Panc1 (cell line): ENCODE data around the gene NOL9. TPM values are rescaled to one million over a fixed set of nuclear protein-coding genes. Genes with fewer than 3 reads are reported as not detected.

Experiments used
- ATAC-seq: fragments of 200-7000 bp; cut with Tn5 transposase; 2 replicates; pipeline ENCODE4 v1.9.1; 2020; ENCODE audit warnings: mild to moderate bottlenecking, moderate library complexity
- BruUV-seq: library from RNA; stranded (reverse); fragments of 400-500 nt; replicated peaks from 2 replicates; lab custom pipeline; 2021; lab: Mats Ljungman, UMichigan
- CTCF ChIA-PET: fragments of 300-600 bp; sonication (Branson Sonifier 250); formaldehyde crosslinking; loops from one replicate; lab custom pipeline; 2022; ENCODE audit warnings: antibody characterized with exemption; lab: Charles Lee
- POLR2A ChIA-PET: fragments of 300-600 bp; sonication (Branson Sonifier 250); formaldehyde crosslinking; loops from one replicate; lab custom pipeline; 2022; ENCODE audit warnings: antibody characterized with exemption; lab: Charles Lee
- DNase-seq: peaks from one replicate; pipeline ENCODE4 v3.0.0-alpha.2; 2010; ENCODE audit warnings: low read depth, low spot score
- H3K27ac ChIP-seq: 2 replicates; pipeline ENCODE4 v1.5.1; 2011; ENCODE audit warnings: mild to moderate bottlenecking, low read length, inconsistent platforms
- H3K27me3 ChIP-seq: fragments of 200-500 bp; sonication (Bioruptor generic); 2 replicates; pipeline ENCODE4 v1.6.0; 2014; ENCODE audit warnings: low read length, inconsistent platforms; ENCODE audit not compliant: control insufficient read depth, insufficient read depth
- H3K36me3 ChIP-seq: fragments of 200-500 bp; sonication (Bioruptor generic); 2 replicates; pipeline ENCODE4 v1.5.1; 2014; ENCODE audit warnings: inconsistent platforms, mild to moderate bottlenecking, low read length, moderate library complexity; ENCODE audit not compliant: control insufficient read depth, insufficient read depth
- H3K4me1 ChIP-seq: 2 replicates; pipeline ENCODE4 v1.5.1; 2011; ENCODE audit warnings: inconsistent platforms, mild to moderate bottlenecking, low read length, moderate library complexity; ENCODE audit not compliant: control insufficient read depth, insufficient read depth
- H3K4me3 ChIP-seq, 2 experiments: 2 replicates each; pipeline ENCODE4 v1.5.1; 2011 to 2012; ENCODE audit warnings: low read depth in 2 of 2, low read length in 2 of 2, mild to moderate bottlenecking in 2 of 2, inconsistent platforms in 1 of 2, moderate library complexity in 1 of 2
- H3K9me3 ChIP-seq: fragments of 200-500 bp; sonication (Bioruptor generic); 2 replicates; pipeline ENCODE4 v1.5.1; 2014; ENCODE audit warnings: low read depth, mild to moderate bottlenecking, inconsistent platforms, low read length, moderate library complexity; ENCODE audit not compliant: control insufficient read depth, insufficient read depth
- POLR2AphosphoS5 ChIP-seq: IDR thresholded peaks from 2 replicates; pipeline ENCODE4 v1.6.1; 2012; ENCODE audit warnings: mild to moderate bottlenecking, low read depth, low read length, moderate library complexity
- SIN3A ChIP-seq: IDR thresholded peaks from 2 replicates; pipeline ENCODE4 v1.6.1; 2012; ENCODE audit warnings: low read depth, mild to moderate bottlenecking, low read length, moderate library complexity, borderline replicate concordance; ENCODE audit not compliant: insufficient read depth
- TCF7L2 ChIP-seq: IDR thresholded peaks from 2 replicates; pipeline ENCODE4 v1.6.1; 2011; ENCODE audit warnings: mild to moderate bottlenecking, low read depth, low read length, inconsistent platforms
- in situ Hi-C: cut with HindIII; loops from 2 replicates; pipeline ENCODE4 v1.10.0; 2016; ENCODE audit warnings: low sequenced_read_pairs, low pct_unique_long_range_greater_than_20kb
- intact Hi-C: fragments of 100-400 bp; cut with micrococcal nuclease; formaldehyde crosslinking; loops from one replicate; pipeline ENCODE4 v1.10.0; 2022; ENCODE audit not compliant: unreplicated experiment
- total RNA-seq: library from RNA; stranded (reverse); gene quantifications from one replicate; pipeline ENCODE4 v1.2.1, GENCODE V29; 2021; ENCODE audit not compliant: unreplicated experiment
- TF ChIP-seq, protein P1 (sequence below): fragments of 450-650 bp; IDR thresholded peaks from 2 replicates; pipeline ENCODE4 v1.5.1; 2017; ENCODE audit warnings: mild to moderate bottlenecking
- TF ChIP-seq, protein P2 (sequence below), 2 experiments: IDR thresholded peaks; 2 replicates each; pipeline ENCODE4 v1.6.1; 2011 to 2012; ENCODE audit warnings: low read depth in 2 of 2, control low read depth in 1 of 2, low read length in 1 of 2, mild to moderate bottlenecking in 1 of 2, moderate library complexity in 1 of 2; ENCODE audit not compliant: insufficient read depth in 1 of 2

Gene NOL9
- total RNA-seq, 1 experiment from 2014 or later = 46.4 TPM

DNA sequence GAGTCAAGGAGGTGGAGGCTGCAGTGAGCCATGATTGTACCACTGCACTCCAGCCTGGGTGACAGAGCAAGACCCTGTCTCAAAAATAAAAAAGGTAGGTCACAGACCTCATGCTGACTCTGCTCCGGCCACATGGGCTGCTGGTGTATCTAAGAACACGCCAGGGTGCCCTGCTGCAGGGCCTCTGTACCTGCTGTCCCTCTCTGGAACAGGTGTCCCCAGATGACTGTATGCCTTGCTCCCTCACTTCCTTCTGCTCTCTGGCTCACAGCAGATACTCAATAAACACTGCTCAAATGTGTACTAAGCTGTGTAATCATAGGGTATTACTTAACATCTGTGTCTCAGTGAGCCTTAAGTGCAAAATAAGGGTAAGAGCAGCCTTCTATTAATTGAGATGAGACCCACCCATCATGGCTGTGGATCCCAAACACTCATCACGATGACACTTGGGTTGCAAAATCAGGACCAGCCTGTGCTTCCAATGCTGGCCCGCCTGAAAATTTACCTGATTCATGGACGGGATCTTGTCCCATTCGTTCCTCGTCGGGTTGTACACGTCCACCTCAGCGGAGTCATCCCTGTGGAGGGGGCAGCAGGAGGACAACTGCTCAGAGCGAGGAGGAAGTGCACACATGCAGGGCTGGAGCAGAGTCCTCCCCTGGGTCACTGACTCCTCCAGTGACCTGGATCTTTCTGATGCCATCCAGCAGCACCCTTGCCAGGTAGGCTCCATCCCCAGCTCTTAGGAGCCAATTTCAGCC is 40.8 kb upstream of the NOL9 start:
- Histone ChIP-seq H3K4me3 (no peak overlapping the region), H3K27ac (no peak overlapping the region), H3K4me1 (peaks cover 12% of the 10 kb centered on the region), H3K9me3 (no peaks in the 10 kb centered on the region), H3K27me3 (no peaks in the 10 kb centered on the region), H3K36me3 (peaks cover 2% of the 10 kb centered on the region; the same call in 1 of the 2 replicates)
- ChIA-PET POLR2A (no interaction called here), CTCF (no interaction called here)
- TF ChIP-seq SIN3A (no peak), POLR2AphosphoS5 (no peak), TCF7L2 (no peak)
- TF ChIP-seq, protein P1, sequence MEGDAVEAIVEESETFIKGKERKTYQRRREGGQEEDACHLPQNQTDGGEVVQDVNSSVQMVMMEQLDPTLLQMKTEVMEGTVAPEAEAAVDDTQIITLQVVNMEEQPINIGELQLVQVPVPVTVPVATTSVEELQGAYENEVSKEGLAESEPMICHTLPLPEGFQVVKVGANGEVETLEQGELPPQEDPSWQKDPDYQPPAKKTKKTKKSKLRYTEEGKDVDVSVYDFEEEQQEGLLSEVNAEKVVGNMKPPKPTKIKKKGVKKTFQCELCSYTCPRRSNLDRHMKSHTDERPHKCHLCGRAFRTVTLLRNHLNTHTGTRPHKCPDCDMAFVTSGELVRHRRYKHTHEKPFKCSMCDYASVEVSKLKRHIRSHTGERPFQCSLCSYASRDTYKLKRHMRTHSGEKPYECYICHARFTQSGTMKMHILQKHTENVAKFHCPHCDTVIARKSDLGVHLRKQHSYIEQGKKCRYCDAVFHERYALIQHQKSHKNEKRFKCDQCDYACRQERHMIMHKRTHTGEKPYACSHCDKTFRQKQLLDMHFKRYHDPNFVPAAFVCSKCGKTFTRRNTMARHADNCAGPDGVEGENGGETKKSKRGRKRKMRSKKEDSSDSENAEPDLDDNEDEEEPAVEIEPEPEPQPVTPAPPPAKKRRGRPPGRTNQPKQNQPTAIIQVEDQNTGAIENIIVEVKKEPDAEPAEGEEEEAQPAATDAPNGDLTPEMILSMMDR = no peak
- TF ChIP-seq, protein P2, sequence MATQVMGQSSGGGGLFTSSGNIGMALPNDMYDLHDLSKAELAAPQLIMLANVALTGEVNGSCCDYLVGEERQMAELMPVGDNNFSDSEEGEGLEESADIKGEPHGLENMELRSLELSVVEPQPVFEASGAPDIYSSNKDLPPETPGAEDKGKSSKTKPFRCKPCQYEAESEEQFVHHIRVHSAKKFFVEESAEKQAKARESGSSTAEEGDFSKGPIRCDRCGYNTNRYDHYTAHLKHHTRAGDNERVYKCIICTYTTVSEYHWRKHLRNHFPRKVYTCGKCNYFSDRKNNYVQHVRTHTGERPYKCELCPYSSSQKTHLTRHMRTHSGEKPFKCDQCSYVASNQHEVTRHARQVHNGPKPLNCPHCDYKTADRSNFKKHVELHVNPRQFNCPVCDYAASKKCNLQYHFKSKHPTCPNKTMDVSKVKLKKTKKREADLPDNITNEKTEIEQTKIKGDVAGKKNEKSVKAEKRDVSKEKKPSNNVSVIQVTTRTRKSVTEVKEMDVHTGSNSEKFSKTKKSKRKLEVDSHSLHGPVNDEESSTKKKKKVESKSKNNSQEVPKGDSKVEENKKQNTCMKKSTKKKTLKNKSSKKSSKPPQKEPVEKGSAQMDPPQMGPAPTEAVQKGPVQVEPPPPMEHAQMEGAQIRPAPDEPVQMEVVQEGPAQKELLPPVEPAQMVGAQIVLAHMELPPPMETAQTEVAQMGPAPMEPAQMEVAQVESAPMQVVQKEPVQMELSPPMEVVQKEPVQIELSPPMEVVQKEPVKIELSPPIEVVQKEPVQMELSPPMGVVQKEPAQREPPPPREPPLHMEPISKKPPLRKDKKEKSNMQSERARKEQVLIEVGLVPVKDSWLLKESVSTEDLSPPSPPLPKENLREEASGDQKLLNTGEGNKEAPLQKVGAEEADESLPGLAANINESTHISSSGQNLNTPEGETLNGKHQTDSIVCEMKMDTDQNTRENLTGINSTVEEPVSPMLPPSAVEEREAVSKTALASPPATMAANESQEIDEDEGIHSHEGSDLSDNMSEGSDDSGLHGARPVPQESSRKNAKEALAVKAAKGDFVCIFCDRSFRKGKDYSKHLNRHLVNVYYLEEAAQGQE (IDR thresholded peaks at IDR 0.05; ENCODE audit: insufficient read depth in 1 of 2, low read depth in 2 of 2, low read length in 1 of 2) = no peak
- in situ Hi-C loops = no loop called here
- BruUV-seq = no TSS peak
- DNase-seq (no peak), ATAC-seq (no peak)
- intact Hi-C loops = no loop called here

DNA sequence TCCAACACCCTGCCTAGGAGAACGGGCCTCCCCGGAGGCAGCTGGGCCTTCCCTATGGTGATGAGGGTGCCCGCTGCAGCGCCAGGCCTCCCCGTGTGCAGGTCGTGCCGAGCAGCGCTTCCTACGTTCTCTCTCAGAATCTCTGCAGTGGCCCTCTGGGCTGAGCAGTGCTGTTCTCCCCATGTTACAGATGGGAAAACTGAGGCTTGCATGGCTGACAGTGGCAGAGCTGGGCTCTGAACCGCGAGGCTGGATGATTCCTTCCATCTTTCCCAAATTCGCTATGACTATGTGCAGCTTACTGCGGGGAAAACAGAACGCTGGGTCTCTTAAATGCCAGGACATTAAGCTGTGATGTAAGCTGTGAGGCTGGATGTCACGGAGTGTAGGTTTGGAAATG is 39.5 kb upstream of the NOL9 start:
- ATAC-seq (no peak), DNase-seq (no peak)
- TF ChIP-seq SIN3A (no peak), TCF7L2 (no peak), POLR2AphosphoS5 (no peak)
- TF ChIP-seq, protein P2 (IDR thresholded peaks at IDR 0.05; ENCODE audit: insufficient read depth in 1 of 2, low read depth in 2 of 2, low read length in 1 of 2) = no peak
- TF ChIP-seq, protein P1 = no peak
- in situ Hi-C loops (no loop called here), intact Hi-C loops (no loop called here)
- peaks cover 2% of the 10 kb centered on the region; the same call in 1 of the 2 replicates for H3K36me3 ChIP-seq
- no peaks in the 10 kb centered on the region for H3K27me3 ChIP-seq
- H3K4me1 ChIP-seq = peaks cover 8% of the 10 kb centered on the region
- POLR2A ChIA-PET = no interaction called here
- no peak overlapping the region for H3K4me3 ChIP-seq
- no peak overlapping the region for H3K27ac ChIP-seq
- CTCF ChIA-PET = no interaction called here
- H3K9me3 ChIP-seq = no peaks in the 10 kb centered on the region
- BruUV-seq = no TSS peak
